HepG2 (cell line): ENCODE data around the gene TSHZ2.

Experiments used
- CTCF ChIP-seq: sonication (generic); formaldehyde crosslinking; IDR thresholded peaks from 2 replicates; pipeline ENCODE4 v1.5.0; 2020; ENCODE audit warnings: mild to moderate bottlenecking, missing genetic modification reagents, moderate library complexity
- GABPA ChIP-seq, 2 experiments: IDR thresholded peaks; 2 replicates each; pipeline ENCODE4 v1.6.1; 2011 to 2016; ENCODE audit warnings: low read depth in 2 of 2, low read length in 1 of 2, missing biosample characterization in 1 of 2, missing genetic modification characterization in 1 of 2
- HIVEP1 ChIP-seq: sonication (generic); formaldehyde crosslinking; IDR thresholded peaks from 2 replicates; pipeline ENCODE4 v1.4.0; 2020; ENCODE audit warnings: mild to moderate bottlenecking, missing genetic modification reagents
- KDM1A ChIP-seq: IDR thresholded peaks from 2 replicates; pipeline ENCODE4 v1.6.1; 2016; ENCODE audit warnings: missing compliant biosample characterization
- NCOA1 ChIP-seq: sonication (generic); formaldehyde crosslinking; IDR thresholded peaks from 2 replicates; pipeline ENCODE4 v1.9.0; 2021; ENCODE audit warnings: missing genetic modification reagents
- NONO ChIP-seq, 2 experiments: fragments of 450-650 bp in 1 of 2; sonication (generic) in 1 of 2; formaldehyde crosslinking in 1 of 2; IDR thresholded peaks in 1 of 2; conservative IDR thresholded peaks in 1 of 2; 2 replicates each; pipeline versions ENCODE4 v1.6.1 to v1.8.0; 2017 to 2022; ENCODE audit warnings: mild to moderate bottlenecking in 1 of 2, missing genetic modification reagents in 1 of 2, moderate library complexity in 1 of 2
- NR1H2 ChIP-seq: sonication (generic); formaldehyde crosslinking; IDR thresholded peaks from 2 replicates; pipeline ENCODE4 v1.8.1; 2022; ENCODE audit warnings: low read depth, missing genetic modification reagents, borderline replicate concordance
- TSC22D2 ChIP-seq: sonication (generic); formaldehyde crosslinking; IDR thresholded peaks from 2 replicates; pipeline ENCODE4 v1.5.1; 2020; ENCODE audit warnings: missing genetic modification reagents, mild to moderate bottlenecking, borderline replicate concordance
- ZBTB34 ChIP-seq: sonication (generic); formaldehyde crosslinking; IDR thresholded peaks from 2 replicates; pipeline ENCODE4 v1.8.0; 2022; ENCODE audit warnings: mild to moderate bottlenecking, missing genetic modification reagents
- ZNF615 ChIP-seq: sonication (generic); formaldehyde crosslinking; IDR thresholded peaks from 2 replicates; pipeline ENCODE4 v1.5.0; 2020; ENCODE audit warnings: mild to moderate bottlenecking, missing genetic modification reagents, borderline replicate concordance
- ZNF768 ChIP-seq: sonication (generic); formaldehyde crosslinking; IDR thresholded peaks from 2 replicates; pipeline ENCODE4 v1.4.0; 2020; ENCODE audit warnings: missing genetic modification reagents
- ZNF775 ChIP-seq: sonication (generic); formaldehyde crosslinking; IDR thresholded peaks from 2 replicates; pipeline ENCODE4 v1.4.0; 2020; ENCODE audit warnings: missing genetic modification reagents, mild to moderate bottlenecking, moderate library complexity, borderline replicate concordance

GRCh38 chr20:53168491-53168890 is 196.3 kb downstream of the TSHZ2 start:
- TF ChIP-seq ZNF768 (no peak), NONO (IDR thresholded peaks at IDR 0.05) (no peak), NONO (CRISPR knock-in tag; conservative IDR thresholded peaks at IDR 0.05) (no peak), CTCF (no peak), ZNF615 (CRISPR knock-in tag) (no peak), NR1H2 (CRISPR knock-in tag) (no peak), ZBTB34 (CRISPR knock-in tag) (no peak), HIVEP1 (no peak), ZNF775 (no peak), GABPA (IDR thresholded peaks at IDR 0.05; ENCODE audit: low read depth, low read length) (no peak), GABPA (CRISPR knock-in tag; IDR thresholded peaks at IDR 0.05; ENCODE audit: low read depth) (no peak), TSC22D2 (CRISPR knock-in tag) (no peak), NCOA1 (no peak), KDM1A (CRISPR knock-in tag) (no peak)
